Measurements from ENCODE around the gene RAPH1.

GRCh38 chr2:203455209-203455608 lies 79.9 kb downstream of the RAPH1 start:
- TF ChIP-seq MZF1 (tag by site-specific recombination; IDR thresholded peaks at IDR 0.05; ENCODE audit: borderline replicate concordance) = no peak
- TF ChIP-seq, protein P1, sequence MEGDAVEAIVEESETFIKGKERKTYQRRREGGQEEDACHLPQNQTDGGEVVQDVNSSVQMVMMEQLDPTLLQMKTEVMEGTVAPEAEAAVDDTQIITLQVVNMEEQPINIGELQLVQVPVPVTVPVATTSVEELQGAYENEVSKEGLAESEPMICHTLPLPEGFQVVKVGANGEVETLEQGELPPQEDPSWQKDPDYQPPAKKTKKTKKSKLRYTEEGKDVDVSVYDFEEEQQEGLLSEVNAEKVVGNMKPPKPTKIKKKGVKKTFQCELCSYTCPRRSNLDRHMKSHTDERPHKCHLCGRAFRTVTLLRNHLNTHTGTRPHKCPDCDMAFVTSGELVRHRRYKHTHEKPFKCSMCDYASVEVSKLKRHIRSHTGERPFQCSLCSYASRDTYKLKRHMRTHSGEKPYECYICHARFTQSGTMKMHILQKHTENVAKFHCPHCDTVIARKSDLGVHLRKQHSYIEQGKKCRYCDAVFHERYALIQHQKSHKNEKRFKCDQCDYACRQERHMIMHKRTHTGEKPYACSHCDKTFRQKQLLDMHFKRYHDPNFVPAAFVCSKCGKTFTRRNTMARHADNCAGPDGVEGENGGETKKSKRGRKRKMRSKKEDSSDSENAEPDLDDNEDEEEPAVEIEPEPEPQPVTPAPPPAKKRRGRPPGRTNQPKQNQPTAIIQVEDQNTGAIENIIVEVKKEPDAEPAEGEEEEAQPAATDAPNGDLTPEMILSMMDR (tag by site-specific recombination; IDR thresholded peaks at IDR 0.05) = no peak
- no peak for TF ChIP-seq KLF16 (tag by site-specific recombination; IDR thresholded peaks at IDR 0.05)
- TF ChIP-seq, protein P2, sequence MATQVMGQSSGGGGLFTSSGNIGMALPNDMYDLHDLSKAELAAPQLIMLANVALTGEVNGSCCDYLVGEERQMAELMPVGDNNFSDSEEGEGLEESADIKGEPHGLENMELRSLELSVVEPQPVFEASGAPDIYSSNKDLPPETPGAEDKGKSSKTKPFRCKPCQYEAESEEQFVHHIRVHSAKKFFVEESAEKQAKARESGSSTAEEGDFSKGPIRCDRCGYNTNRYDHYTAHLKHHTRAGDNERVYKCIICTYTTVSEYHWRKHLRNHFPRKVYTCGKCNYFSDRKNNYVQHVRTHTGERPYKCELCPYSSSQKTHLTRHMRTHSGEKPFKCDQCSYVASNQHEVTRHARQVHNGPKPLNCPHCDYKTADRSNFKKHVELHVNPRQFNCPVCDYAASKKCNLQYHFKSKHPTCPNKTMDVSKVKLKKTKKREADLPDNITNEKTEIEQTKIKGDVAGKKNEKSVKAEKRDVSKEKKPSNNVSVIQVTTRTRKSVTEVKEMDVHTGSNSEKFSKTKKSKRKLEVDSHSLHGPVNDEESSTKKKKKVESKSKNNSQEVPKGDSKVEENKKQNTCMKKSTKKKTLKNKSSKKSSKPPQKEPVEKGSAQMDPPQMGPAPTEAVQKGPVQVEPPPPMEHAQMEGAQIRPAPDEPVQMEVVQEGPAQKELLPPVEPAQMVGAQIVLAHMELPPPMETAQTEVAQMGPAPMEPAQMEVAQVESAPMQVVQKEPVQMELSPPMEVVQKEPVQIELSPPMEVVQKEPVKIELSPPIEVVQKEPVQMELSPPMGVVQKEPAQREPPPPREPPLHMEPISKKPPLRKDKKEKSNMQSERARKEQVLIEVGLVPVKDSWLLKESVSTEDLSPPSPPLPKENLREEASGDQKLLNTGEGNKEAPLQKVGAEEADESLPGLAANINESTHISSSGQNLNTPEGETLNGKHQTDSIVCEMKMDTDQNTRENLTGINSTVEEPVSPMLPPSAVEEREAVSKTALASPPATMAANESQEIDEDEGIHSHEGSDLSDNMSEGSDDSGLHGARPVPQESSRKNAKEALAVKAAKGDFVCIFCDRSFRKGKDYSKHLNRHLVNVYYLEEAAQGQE (tag by site-specific recombination; IDR thresholded peaks at IDR 0.05) = no peak
- no peak for TF ChIP-seq FEZF1 (tag by site-specific recombination; IDR thresholded peaks at IDR 0.05)
- no peak for TF ChIP-seq ZNF791 (tag by site-specific recombination; IDR thresholded peaks at IDR 0.05)
- TF ChIP-seq, protein P3, sequence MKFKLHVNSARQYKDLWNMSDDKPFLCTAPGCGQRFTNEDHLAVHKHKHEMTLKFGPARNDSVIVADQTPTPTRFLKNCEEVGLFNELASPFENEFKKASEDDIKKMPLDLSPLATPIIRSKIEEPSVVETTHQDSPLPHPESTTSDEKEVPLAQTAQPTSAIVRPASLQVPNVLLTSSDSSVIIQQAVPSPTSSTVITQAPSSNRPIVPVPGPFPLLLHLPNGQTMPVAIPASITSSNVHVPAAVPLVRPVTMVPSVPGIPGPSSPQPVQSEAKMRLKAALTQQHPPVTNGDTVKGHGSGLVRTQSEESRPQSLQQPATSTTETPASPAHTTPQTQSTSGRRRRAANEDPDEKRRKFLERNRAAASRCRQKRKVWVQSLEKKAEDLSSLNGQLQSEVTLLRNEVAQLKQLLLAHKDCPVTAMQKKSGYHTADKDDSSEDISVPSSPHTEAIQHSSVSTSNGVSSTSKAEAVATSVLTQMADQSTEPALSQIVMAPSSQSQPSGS (tag by site-specific recombination; IDR thresholded peaks at IDR 0.05; ENCODE audit: low read depth) = no peak
- TF ChIP-seq ZNF670 (tag by site-specific recombination; IDR thresholded peaks at IDR 0.05; ENCODE audit: low read depth) = no peak
- no peak for TF ChIP-seq ZNF133 (tag by site-specific recombination; IDR thresholded peaks at IDR 0.05)
- no peak for TF ChIP-seq ZBTB44 (tag by site-specific recombination; IDR thresholded peaks at IDR 0.05)
- TF ChIP-seq ZEB2 (tag by site-specific recombination; IDR thresholded peaks at IDR 0.05) = no peak

Measured in HEK293 (cell line).